H9 (cell line): Measurements from ENCODE around the gene KCNG2. TPM values are rescaled to one million over a fixed set of nuclear protein-coding genes. Genes with fewer than 3 reads are reported as not detected.

Source experiments
- DNase-seq: peaks from one replicate; pipeline ENCODE4 v3.0.0-alpha.2; 2017
- H2AFZ ChIP-seq: one replicate; pipeline ENCODE4 v1.6.1; 2013; ENCODE audit warnings: mild to moderate bottlenecking, low read length, control low read depth, moderate library complexity
- H2AK5ac ChIP-seq: 2 replicates; pipeline ENCODE4 v1.6.1; 2013; ENCODE audit warnings: low read length, control low read depth, mixed read lengths; ENCODE audit not compliant: insufficient read length
- H2BK120ac ChIP-seq: one replicate; pipeline ENCODE4 v1.6.1; 2013; ENCODE audit warnings: low read depth, mild to moderate bottlenecking, low read length, control low read depth, inconsistent platforms; ENCODE audit not compliant: poor library complexity, severe bottlenecking
- H2BK12ac ChIP-seq: 2 replicates; pipeline ENCODE4 v1.6.1; 2013; ENCODE audit warnings: low read length, control low read depth, mixed read lengths, low read depth; ENCODE audit not compliant: insufficient read length
- H2BK15ac ChIP-seq: 2 replicates; pipeline ENCODE4 v1.6.1; 2013; ENCODE audit warnings: low read depth, low read length, control low read depth
- H2BK20ac ChIP-seq: one replicate; pipeline ENCODE4 v1.6.1; 2013; ENCODE audit warnings: low read depth, mild to moderate bottlenecking, low read length, control low read depth, inconsistent platforms; ENCODE audit not compliant: poor library complexity, severe bottlenecking
- H2BK5ac ChIP-seq: 2 replicates; pipeline ENCODE4 v1.6.1; 2013; ENCODE audit warnings: low read length, control low read depth, mixed read lengths; ENCODE audit not compliant: insufficient read length
- H3K14ac ChIP-seq: 2 replicates; pipeline ENCODE4 v1.6.1; 2013; ENCODE audit warnings: low read length, control low read depth; ENCODE audit not compliant: insufficient read depth
- H3K18ac ChIP-seq: 2 replicates; pipeline ENCODE4 v1.6.1; 2013; ENCODE audit warnings: low read depth, mild to moderate bottlenecking, mixed read lengths, low read length, control low read depth; ENCODE audit not compliant: insufficient read length
- H3K23ac ChIP-seq: 2 replicates; pipeline ENCODE4 v1.6.1; 2013; ENCODE audit warnings: low read length, control low read depth, mixed read lengths, low read depth; ENCODE audit not compliant: insufficient read length
- H3K23me2 ChIP-seq: 2 replicates; pipeline ENCODE4 v1.6.1; 2013; ENCODE audit warnings: low read depth, mild to moderate bottlenecking, mixed read lengths, low read length, control low read depth; ENCODE audit not compliant: insufficient read length, poor library complexity, severe bottlenecking
- H3K27ac ChIP-seq: 2 replicates; pipeline ENCODE4 v1.5.1; 2013; ENCODE audit warnings: low read length, control low read depth, mixed read lengths, low read depth; ENCODE audit not compliant: insufficient read length
- H3K27me3 ChIP-seq: 2 replicates; pipeline ENCODE4 v1.6.1; 2013; ENCODE audit warnings: low read length, control low read depth, inconsistent platforms; ENCODE audit not compliant: insufficient read depth
- H3K4ac ChIP-seq: 2 replicates; pipeline ENCODE4 v1.6.1; 2013; ENCODE audit warnings: low read depth, mild to moderate bottlenecking, control low read depth, inconsistent platforms, low read length, moderate library complexity
- H3K4me1 ChIP-seq: 2 replicates; pipeline ENCODE4 v1.6.1; 2013; ENCODE audit warnings: low read length, control low read depth, inconsistent platforms; ENCODE audit not compliant: insufficient read depth
- H3K4me2 ChIP-seq: 2 replicates; pipeline ENCODE4 v1.6.1; 2013; ENCODE audit warnings: low read length, control low read depth, mixed read lengths; ENCODE audit not compliant: insufficient read length, insufficient read depth
- H3K56ac ChIP-seq: 2 replicates; pipeline ENCODE4 v1.6.1; 2013; ENCODE audit warnings: low read depth, mild to moderate bottlenecking, mixed read lengths, low read length, control low read depth; ENCODE audit not compliant: insufficient read length
- H3K79me1 ChIP-seq: 2 replicates; pipeline ENCODE4 v1.6.1; 2013; ENCODE audit warnings: low read depth, mild to moderate bottlenecking, moderate library complexity, low read length, control low read depth, inconsistent platforms; ENCODE audit not compliant: insufficient read depth, poor library complexity, severe bottlenecking
- H3K79me2 ChIP-seq: 2 replicates; pipeline ENCODE4 v1.6.1; 2013; ENCODE audit warnings: low read length, control low read depth, inconsistent platforms; ENCODE audit not compliant: insufficient read depth
- H3K9ac ChIP-seq: 2 replicates; pipeline ENCODE4 v1.6.1; 2013; ENCODE audit warnings: low read length, control low read depth, mixed read lengths; ENCODE audit not compliant: insufficient read length; ENCODE audit errors: extremely low read depth
- H3K9me3 ChIP-seq: one replicate; pipeline ENCODE4 v1.6.1; 2013; ENCODE audit warnings: low read depth, low read length, inconsistent platforms; ENCODE audit not compliant: control insufficient read depth
- H3T11ph ChIP-seq: one replicate; pipeline ENCODE4 v1.6.1; 2013; ENCODE audit warnings: mild to moderate bottlenecking, low read length, control low read depth, inconsistent platforms
- H4K20me1 ChIP-seq: one replicate; pipeline ENCODE4 v1.6.1; 2013; ENCODE audit not compliant: control insufficient read depth, insufficient read length, insufficient read depth
- H4K5ac ChIP-seq: 2 replicates; pipeline ENCODE4 v1.6.1; 2013; ENCODE audit warnings: low read depth, mild to moderate bottlenecking, mixed read lengths, low read length, control low read depth; ENCODE audit not compliant: insufficient read length
- H4K8ac ChIP-seq: replicated peaks from 2 replicates; pipeline ENCODE4 v1.6.1; 2013; ENCODE audit warnings: low read length, control low read depth, mixed read lengths, low read depth; ENCODE audit not compliant: insufficient read length
- H4K91ac ChIP-seq: 2 replicates; pipeline ENCODE4 v1.6.1; 2013; ENCODE audit warnings: low read depth, mild to moderate bottlenecking, moderate library complexity, mixed read lengths, low read length, control low read depth; ENCODE audit not compliant: insufficient read length
- H3K27ac Mint-ChIP-seq, 3 experiments: 2 replicates in 2 of 3; 3 replicates in 1 of 3; pipeline ENCODE4 v1.8.0; 2020 to 2021; ENCODE audit warnings: mixed read lengths in 3 of 3, mild to moderate bottlenecking in 1 of 3, moderate library complexity in 1 of 3
- H3K27me3 Mint-ChIP-seq: 2 replicates; pipeline ENCODE4 v1.8.0; 2021; ENCODE audit warnings: low read depth, mild to moderate bottlenecking, moderate library complexity, mixed read lengths
- H3K36me3 Mint-ChIP-seq, 3 experiments: 2 replicates in 2 of 3; 3 replicates in 1 of 3; pipeline ENCODE4 v1.8.0; 2020 to 2021; ENCODE audit warnings: low read depth in 3 of 3, mixed read lengths in 3 of 3; ENCODE audit not compliant: insufficient read depth in 1 of 3
- H3K4me1 Mint-ChIP-seq, 2 experiments: 2 replicates each; pipeline ENCODE4 v1.8.0; 2020; ENCODE audit warnings: mixed read lengths in 2 of 2
- H3K4me3 Mint-ChIP-seq, 2 experiments: 2 replicates in 1 of 2; 3 replicates in 1 of 2; pipeline ENCODE4 v1.8.0; 2020 to 2021; ENCODE audit warnings: mild to moderate bottlenecking in 2 of 2, mixed read lengths in 2 of 2, moderate library complexity in 1 of 2
- H3K9me3 Mint-ChIP-seq, 2 experiments: 2 replicates in 1 of 2; 3 replicates in 1 of 2; pipeline ENCODE4 v1.8.0; 2020; ENCODE audit warnings: mild to moderate bottlenecking in 2 of 2, mixed read lengths in 2 of 2, moderate library complexity in 1 of 2
- CTCF ChIP-seq: fragments of 200-600 bp; sonication (generic); conservative IDR thresholded peaks from 3 replicates; pipeline ENCODE4 v1.8.0; 2021; ENCODE audit warnings: antibody characterized with exemption, mild to moderate bottlenecking
- WGBS: extraction: QIAGEN DNeasy Blood & Tissue Kit; methylation state at CpG from one replicate; pipeline ENCODE4 v1.1.7; 2013; ENCODE audit warnings: missing lambda C conversion rate, low lambda C conversion rate, mixed read lengths; ENCODE audit not compliant: insufficient read length; ENCODE audit errors: extremely low coverage; 5-methylcytosine and 5-hydroxymethylcytosine counted together
- total RNA-seq: library from RNA; stranded (reverse); gene quantifications from 2 replicates; pipeline ENCODE4 v1.2.1, GENCODE V29; 2021

The KCNG2 gene
- total RNA-seq, 1 experiment from 2014 or later: 0.15 TPM

DNA sequence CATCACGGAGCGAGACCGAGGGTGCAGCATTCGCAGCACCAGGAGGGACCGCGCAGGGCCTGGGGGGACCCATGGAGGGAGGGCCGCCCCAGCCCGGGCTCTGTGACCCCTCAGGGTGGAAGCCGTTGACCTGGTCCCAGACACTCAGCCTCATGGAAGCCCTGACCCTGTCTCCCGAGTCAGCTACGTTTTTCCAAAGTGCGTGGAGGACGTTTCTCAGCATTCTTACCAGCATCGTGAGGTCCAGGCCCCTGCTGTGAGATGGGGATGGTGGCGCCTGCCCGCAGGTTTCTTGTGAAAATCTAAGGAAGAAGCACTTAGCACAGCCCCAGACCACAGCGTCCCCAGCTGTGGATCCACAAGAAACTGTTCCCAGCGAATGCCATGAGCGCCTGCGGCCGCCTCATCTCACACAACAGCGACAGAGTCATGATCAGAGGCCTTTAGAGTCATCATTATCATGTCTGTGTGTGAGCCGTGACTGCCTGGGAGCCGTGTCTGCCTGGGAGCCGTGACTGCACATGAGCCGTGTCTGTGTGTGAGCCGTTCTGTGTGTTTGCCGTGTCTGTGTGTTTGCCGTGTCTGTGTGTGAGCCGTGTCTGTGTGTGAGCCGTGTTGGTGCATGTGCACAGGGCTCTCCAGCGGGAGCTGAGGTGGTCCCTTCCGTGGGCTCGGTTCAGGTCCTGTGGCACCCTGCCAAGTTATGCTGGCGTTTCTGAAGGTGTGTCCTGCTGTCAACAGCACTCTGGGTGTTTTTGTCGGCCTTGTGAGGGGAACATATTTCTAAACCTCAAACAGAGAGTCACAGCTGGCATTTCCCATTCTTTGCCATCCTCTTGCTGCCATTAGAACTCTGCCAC lies 49.2 kb upstream of the KCNG2 start:
- no peak overlapping the region for H3K4me3 Mint-ChIP-seq
- H3K27ac Mint-ChIP-seq: no peak overlapping the region
- no peak overlapping the region for H2BK15ac ChIP-seq
- H3K9ac ChIP-seq: no peak overlapping the region
- no peak overlapping the region for H3T11ph ChIP-seq
- no peak overlapping the region for H2AFZ ChIP-seq
- no peak overlapping the region for H3K23ac ChIP-seq
- H2BK5ac ChIP-seq: no peak overlapping the region
- no peak overlapping the region for H2BK20ac ChIP-seq
- no CpG with 5 or more reads among the region's 36 CpGs for WGBS
- H3K27me3 ChIP-seq: no peaks in the 10 kb centered on the region
- H3K18ac ChIP-seq: no peak overlapping the region
- no peaks in the 10 kb centered on the region for H3K27me3 Mint-ChIP-seq
- no peak overlapping the region for H3K27ac ChIP-seq
- H3K36me3 Mint-ChIP-seq: peaks cover 16 to 32% (median 16%) of the 10 kb centered on the region in 3 experiments; a peak in 6 of 7 replicates
- no peaks in the 10 kb centered on the region for H3K4me1 ChIP-seq
- H3K14ac ChIP-seq: no peak overlapping the region
- DNase-seq: no peak
- H2BK12ac ChIP-seq: no peak overlapping the region
- H3K4me2 ChIP-seq: no peak overlapping the region
- no peaks in the 10 kb centered on the region for H3K79me2 ChIP-seq
- H3K23me2 ChIP-seq: no peaks in the 10 kb centered on the region
- no peaks in the 10 kb centered on the region for H4K20me1 ChIP-seq
- no peaks in the 10 kb centered on the region for H3K9me3 ChIP-seq
- no peak for TF ChIP-seq CTCF
- no peak overlapping the region for H3K4ac ChIP-seq
- no peak overlapping the region for H2BK120ac ChIP-seq
- H3K9me3 Mint-ChIP-seq: no peaks in the 10 kb centered on the region
- no peak overlapping the region for H4K8ac ChIP-seq
- no peak overlapping the region for H4K5ac ChIP-seq
- H3K79me1 ChIP-seq: no peaks in the 10 kb centered on the region
- no peak overlapping the region for H4K91ac ChIP-seq
- H2AK5ac ChIP-seq: no peak overlapping the region
- no peak overlapping the region for H3K56ac ChIP-seq
- H3K4me1 Mint-ChIP-seq: no peaks in the 10 kb centered on the region
